ENCODE results near the gene DFFB.
A peak's percentile ranks its signal among the peaks of the same experiment; 100 is the strongest.

DFFB gene

GRCh38 chr1:3876716-3877115, 19.4 kb downstream of the DFFB start:
- no peak for DNase-seq

GRCh38 chr1:3879099-3879498, 21.8 kb downstream of the DFFB start:
- no peak for DNase-seq

- no peak for DNase-seq
Observed at GRCh38 chr1:3879787-3880428, 22.6 kb downstream of the DFFB start.

- no peak for DNase-seq
Observed at GRCh38 chr1:3880429-3881192, 23.3 kb downstream of the DFFB start.

- DNase-seq = no peak
Observed at GRCh38 chr1:3881193-3881480, 23.9 kb downstream of the DFFB start.

- no peak for DNase-seq
Observed at GRCh38 chr1:3883194-3883925, 26.1 kb downstream of the DFFB start.

GRCh38 chr1:3884966-3885365, 27.7 kb downstream of the DFFB start:
- no peak for DNase-seq

GRCh38 chr1:3885611-3886010, 28.3 kb downstream of the DFFB start:
- no peak for DNase-seq

- no peak for DNase-seq
Observed at GRCh38 chr1:3886106-3886670, 28.9 kb downstream of the DFFB start.

GRCh38 chr1:3886691-3887090, 29.4 kb downstream of the DFFB start:
- no peak for DNase-seq

GRCh38 chr1:3888301-3888700, 31.0 kb downstream of the DFFB start:
- DNase-seq = no peak

- no peak for DNase-seq
Observed at GRCh38 chr1:3889936-3890335, 32.7 kb downstream of the DFFB start.

- DNase-seq = no peak
Observed at GRCh38 chr1:3890389-3891328, 33.4 kb downstream of the DFFB start.

- no peak for DNase-seq
Observed at GRCh38 chr1:3891329-3891865, 34.1 kb downstream of the DFFB start.

GRCh38 chr1:3892748-3893147, 35.5 kb downstream of the DFFB start:
- DNase-seq = peak in 1 of 2 donors; percentile 7

GRCh38 chr1:3893190-3893589, 35.9 kb downstream of the DFFB start:
- no peak for DNase-seq

- no peak for DNase-seq
Observed at GRCh38 chr1:3894626-3895278, 37.5 kb downstream of the DFFB start.

- DNase-seq = no peak
Observed at GRCh38 chr1:3895279-3895950, 38.1 kb downstream of the DFFB start.

- no peak for DNase-seq
Observed at GRCh38 chr1:3895951-3896325, 38.7 kb downstream of the DFFB start.

- no peak for DNase-seq
Observed at GRCh38 chr1:3896396-3897000, 39.2 kb downstream of the DFFB start.

GRCh38 chr1:3898475-3898735, 41.1 kb downstream of the DFFB start:
- DNase-seq = no peak

Data from hippocampal formation (tissue), 2 donors.